Measurements from ENCODE around the gene F2RL1. TPM values are rescaled to one million over a fixed set of nuclear protein-coding genes. Genes with fewer than 3 reads are reported as not detected.
"Not testable (repeated sequence)": the region's sequence is repeated elsewhere in the genome, so short reads cannot be mapped to it uniquely, and the experiment has no call there.

Gene F2RL1
- total RNA-seq, 2 experiments from 2014 or later, result 2.9 to 3.6 TPM

DNA sequence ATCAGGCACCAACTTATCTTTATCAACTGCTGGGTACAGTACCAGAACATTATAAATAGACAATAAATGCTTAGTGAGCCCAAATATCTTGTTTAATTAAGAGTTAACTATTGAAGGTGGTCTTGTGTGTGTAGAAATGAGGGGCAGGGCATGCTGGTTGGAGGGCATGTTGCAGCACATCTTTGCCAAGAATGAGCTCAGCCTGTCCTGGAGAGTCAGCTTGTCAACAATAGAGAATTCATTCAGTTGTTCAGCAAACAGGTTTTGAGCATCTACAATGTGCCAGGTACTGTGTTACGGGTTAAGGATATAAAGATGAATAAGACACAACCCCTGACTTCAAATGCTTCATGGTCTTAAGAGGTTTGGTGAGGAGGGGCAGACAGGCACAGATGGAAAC lies 19.2 kb upstream of the F2RL1 start:
- Mint-ChIP-seq H3K27ac (no peak overlapping the region), H3K4me1 (no peaks in the 10 kb centered on the region), H3K36me3 (no peaks in the 10 kb centered on the region), H3K9me3 (no peaks in the 10 kb centered on the region), H3K4me3 (no peak overlapping the region), H3K27me3 (no peaks in the 10 kb centered on the region)
- DNase-seq, result no peak

DNA sequence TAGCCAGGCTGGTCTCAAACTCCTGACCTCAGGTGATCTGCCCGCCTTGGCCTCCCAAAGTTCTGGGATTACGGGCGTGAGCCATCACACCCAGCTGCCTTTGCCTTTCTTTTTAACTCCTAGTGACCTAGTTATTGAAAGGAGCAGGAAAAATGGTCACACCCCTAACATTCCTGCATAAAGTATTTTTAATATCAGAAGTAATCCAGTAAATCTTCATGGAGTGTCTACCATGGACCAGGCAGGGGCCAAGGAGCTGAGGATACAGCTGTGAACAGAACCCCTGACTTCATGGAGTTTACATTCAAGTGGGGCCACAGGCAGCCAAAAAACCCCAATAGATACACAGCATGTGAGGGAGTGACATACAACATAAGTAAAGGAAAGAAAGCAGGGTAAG lies 18.3 kb upstream of the F2RL1 start:
- Mint-ChIP-seq H3K4me3 (no peak overlapping the region), H3K27ac (no peak overlapping the region), H3K9me3 (no peaks in the 10 kb centered on the region), H3K36me3 (no peaks in the 10 kb centered on the region), H3K27me3 (no peaks in the 10 kb centered on the region), H3K4me1 (no peaks in the 10 kb centered on the region)
- no peak for DNase-seq

DNA sequence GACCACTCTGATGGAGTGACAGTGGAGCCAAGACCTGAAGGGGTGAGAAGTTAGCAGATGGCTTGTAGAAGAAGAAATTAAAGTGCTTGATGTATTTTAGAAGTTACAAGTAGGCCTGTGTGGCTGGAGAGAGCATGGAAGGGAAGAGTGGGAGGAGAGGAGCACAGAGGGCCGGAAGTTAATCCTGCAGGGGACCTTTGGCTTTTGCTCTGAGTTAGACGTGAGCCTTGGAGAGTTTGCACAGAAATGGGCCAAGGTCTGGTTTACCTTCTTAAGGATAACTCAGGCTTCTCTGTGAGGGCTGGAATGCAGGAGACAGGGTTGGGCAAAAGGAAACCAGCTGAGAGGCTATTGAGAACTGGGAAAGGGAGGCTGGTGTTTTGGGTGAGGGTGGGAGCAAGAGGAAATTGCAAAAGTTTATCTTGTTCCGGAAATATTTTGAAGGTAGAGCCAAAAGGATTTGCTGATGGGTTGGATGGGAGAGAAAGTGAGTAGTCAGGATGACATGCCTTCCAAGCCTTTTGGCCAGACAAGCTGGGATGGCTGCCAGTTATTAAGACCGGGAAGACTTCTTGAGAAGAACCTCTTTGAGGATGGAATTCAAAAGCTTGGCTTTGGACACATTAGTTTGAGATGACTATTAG lies 17.5 kb upstream of the F2RL1 start:
- H3K9me3 Mint-ChIP-seq, result no peaks in the 10 kb centered on the region
- no peak overlapping the region for H3K27ac Mint-ChIP-seq
- DNase-seq, result no peak

DNA sequence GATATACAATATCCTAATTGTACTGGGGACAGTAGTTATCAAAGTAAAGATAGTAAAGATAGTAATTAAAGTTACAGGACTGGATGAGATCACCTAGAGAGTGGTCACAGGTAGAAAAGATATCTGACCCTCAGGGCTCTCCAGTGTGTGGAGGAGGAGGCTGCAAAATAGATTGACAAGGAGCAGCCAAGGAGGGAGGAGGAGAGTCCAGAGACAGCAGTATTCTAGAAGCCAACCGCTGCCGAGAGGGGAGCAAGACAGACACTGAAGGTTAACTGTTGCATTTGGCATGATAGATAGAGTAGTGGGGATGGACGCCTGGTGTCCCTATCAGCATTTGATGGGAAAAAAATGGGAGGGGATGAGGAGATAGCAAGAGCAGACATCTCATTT lies 17.0 kb upstream of the F2RL1 start:
- no peaks in the 10 kb centered on the region for H3K36me3 Mint-ChIP-seq
- H3K4me1 Mint-ChIP-seq, result no peaks in the 10 kb centered on the region
- DNase-seq, result no peak
- H3K4me3 Mint-ChIP-seq, result no peak overlapping the region
- no peaks in the 10 kb centered on the region for H3K9me3 Mint-ChIP-seq
- H3K27ac Mint-ChIP-seq, result no peak overlapping the region
- H3K27me3 Mint-ChIP-seq, result no peaks in the 10 kb centered on the region

More for the DNA sequence above, 17.5 kb upstream of the F2RL1 start:
- Mint-ChIP-seq H3K4me1 (no peaks in the 10 kb centered on the region), H3K27me3 (no peaks in the 10 kb centered on the region), H3K36me3 (no peaks in the 10 kb centered on the region), H3K4me3 (no peak overlapping the region)

DNA sequence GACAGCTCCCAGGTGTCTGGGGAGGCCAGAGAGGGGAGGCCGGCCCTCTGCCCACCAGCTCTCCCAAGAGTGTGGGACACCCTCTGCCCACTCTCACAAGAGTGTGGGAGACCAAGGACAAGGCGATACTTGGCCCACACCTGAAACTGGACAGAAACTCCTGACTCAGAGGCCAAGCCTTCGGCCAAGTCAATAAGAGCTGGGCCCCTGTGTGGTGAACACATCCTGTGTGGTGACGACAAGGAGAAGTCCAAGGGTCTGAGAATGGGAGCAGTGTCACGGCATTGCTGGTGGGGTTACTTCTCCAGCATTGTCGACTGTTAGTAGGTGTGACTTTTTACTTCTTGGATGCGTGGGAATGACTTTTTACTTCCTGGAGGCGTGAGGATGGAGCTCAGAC lies 14.6 kb upstream of the F2RL1 start:
- Mint-ChIP-seq H3K27ac (no peak overlapping the region), H3K9me3 (no peaks in the 10 kb centered on the region), H3K4me3 (no peak overlapping the region), H3K36me3 (no peaks in the 10 kb centered on the region), H3K4me1 (no peaks in the 10 kb centered on the region), H3K27me3 (no peaks in the 10 kb centered on the region)
- DNase-seq, result no peak

DNA sequence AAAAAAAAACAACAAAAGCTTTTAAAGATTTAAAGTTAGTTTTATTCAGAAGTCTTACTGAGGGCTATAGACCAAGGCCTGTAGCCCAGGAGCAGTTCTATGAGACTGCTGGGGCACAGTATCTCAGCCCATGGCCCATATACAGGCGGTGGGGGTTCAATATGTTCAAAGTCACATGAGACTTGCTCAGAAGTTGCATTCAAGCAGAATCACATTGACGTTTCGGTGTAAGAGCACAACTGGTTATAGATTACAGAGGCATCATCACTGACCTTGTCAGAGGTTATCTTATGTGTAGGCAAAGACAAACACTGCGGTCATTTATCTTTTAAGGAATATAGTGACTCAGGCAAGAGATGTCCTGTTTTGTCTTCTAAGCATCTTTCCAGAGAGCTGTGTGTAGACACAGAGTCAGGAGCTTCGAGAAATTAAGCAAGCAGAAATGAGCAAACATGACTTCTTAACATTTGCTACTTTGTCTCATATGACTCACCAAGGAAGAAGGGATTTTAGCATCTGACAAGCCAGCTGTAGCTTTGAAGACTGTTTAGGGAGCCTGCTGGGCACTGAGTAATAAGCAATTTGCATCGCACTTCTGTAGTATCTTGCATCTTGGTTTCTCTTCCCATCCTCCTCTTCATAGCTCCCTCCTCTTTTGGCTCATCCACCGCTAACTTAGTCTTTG lies 12.9 kb upstream of the F2RL1 start:
- DNase-seq, result no peak
- no peaks in the 10 kb centered on the region for H3K36me3 Mint-ChIP-seq
- no peak overlapping the region for H3K4me3 Mint-ChIP-seq
- no peak overlapping the region for H3K27ac Mint-ChIP-seq
- H3K9me3 Mint-ChIP-seq, result no peaks in the 10 kb centered on the region
- no peaks in the 10 kb centered on the region for H3K27me3 Mint-ChIP-seq
- H3K4me1 Mint-ChIP-seq, result no peaks in the 10 kb centered on the region

DNA sequence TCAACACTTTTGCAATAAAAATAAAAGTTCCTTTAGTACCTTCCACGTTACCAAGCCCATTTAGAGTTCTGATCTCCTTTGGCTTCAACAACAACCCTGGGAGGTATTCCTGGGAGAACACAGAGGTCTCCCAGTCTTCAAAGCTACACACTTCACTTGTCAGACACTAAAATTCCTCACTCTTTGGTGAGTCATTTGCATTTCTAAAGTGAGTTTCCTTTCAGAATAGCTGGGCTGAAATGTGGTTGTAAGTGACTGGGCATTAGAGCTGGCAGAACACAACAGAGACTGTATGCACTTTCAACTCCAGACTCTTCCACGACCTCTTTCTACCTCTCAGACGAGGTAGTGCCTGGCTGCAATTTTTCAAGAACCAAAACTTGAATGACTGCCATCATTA lies 11.5 kb upstream of the F2RL1 start:
- H3K27ac Mint-ChIP-seq, result no peak overlapping the region
- no peaks in the 10 kb centered on the region for H3K4me1 Mint-ChIP-seq
- H3K4me3 Mint-ChIP-seq, result no peak overlapping the region

DNA sequence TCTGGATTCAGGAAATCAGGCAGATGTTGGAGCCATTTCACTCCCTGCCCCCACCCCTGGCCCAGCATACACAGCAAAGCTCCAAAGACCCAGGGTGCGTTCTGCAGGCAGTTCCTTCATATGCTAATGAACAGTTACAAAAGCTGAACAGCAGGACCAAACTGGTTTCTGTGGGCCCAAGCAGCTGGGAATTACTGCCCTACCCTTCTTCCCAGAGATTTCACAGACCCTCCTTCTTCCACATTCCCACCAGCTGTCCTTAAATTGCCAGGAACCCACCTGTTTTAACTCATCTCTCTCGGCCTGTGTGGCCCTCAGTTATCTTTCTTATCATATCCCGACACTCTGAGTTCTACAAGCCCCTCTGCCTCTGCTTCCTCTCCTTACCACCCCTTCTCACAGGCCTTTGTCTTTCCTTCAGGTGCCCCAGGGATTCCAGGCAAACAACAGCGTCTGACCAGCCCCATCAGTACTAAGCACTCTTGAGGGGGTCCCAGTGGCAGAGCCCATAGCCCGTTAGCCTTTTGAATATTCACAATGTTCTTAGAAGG lies 10.6 kb upstream of the F2RL1 start:
- no peak overlapping the region for H3K27ac Mint-ChIP-seq
- no peak overlapping the region for H3K4me3 Mint-ChIP-seq
- DNase-seq, result no peak
- no peaks in the 10 kb centered on the region for H3K27me3 Mint-ChIP-seq
- H3K4me1 Mint-ChIP-seq, result no peaks in the 10 kb centered on the region
- H3K36me3 Mint-ChIP-seq, result no peaks in the 10 kb centered on the region
- H3K9me3 Mint-ChIP-seq, result peaks cover 3% of the 10 kb centered on the region

More for the DNA sequence above, 11.5 kb upstream of the F2RL1 start:
- Mint-ChIP-seq H3K36me3 (no peaks in the 10 kb centered on the region), H3K9me3 (peaks cover 3% of the 10 kb centered on the region), H3K27me3 (no peaks in the 10 kb centered on the region)
- DNase-seq, result no peak

DNA sequence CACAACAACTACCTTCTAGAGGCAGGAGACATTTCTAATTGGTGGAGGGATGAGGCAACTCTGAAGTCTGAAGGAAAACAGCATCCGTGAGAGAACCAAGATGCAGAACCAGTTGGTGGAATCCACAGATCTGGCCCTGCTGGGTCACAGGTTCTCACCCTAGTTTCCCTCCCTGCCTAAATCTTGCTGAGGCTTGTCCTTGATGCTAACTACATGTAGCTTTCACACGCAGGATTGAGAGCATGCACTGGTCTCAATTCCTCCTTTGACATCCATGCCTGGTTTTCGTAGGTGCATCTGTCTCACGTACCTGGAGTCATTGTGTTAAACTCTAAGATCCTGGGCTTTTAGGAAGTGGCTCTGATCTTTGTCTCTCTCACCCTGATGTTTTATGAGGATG lies 9.7 kb upstream of the F2RL1 start:
- Mint-ChIP-seq H3K27me3 (no peaks in the 10 kb centered on the region), H3K4me3 (no peak overlapping the region), H3K27ac (no peak overlapping the region)

DNA sequence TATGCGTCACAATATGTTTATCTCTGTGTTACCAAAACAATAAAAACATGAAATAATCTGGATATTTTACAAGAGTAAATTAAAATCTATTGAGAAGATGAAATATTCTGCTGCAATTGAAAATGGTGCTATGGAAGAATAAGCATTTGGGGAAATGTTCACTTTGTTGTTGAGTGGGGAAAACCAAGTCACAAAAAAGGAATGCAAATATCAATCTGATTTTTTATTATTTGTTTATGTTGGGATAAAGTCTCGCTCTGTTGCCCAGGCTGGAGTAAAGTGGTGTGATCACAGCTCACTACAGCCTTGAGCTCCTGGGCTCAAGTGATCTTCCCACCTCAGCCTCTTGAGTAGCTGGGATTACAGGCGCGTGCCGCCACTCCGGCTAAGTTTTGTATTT lies 8.6 kb upstream of the F2RL1 start:
- DNase-seq, result no peak
- Mint-ChIP-seq H3K27me3 (no peaks in the 10 kb centered on the region), H3K4me3 (no peak overlapping the region), H3K9me3 (peaks cover 3% of the 10 kb centered on the region), H3K4me1 (no peaks in the 10 kb centered on the region), H3K36me3 (no peaks in the 10 kb centered on the region), H3K27ac (no peak overlapping the region)

More for the DNA sequence above, 9.7 kb upstream of the F2RL1 start:
- Mint-ChIP-seq H3K9me3 (peaks cover 3% of the 10 kb centered on the region), H3K4me1 (no peaks in the 10 kb centered on the region), H3K36me3 (no peaks in the 10 kb centered on the region)
- DNase-seq, result no peak

DNA sequence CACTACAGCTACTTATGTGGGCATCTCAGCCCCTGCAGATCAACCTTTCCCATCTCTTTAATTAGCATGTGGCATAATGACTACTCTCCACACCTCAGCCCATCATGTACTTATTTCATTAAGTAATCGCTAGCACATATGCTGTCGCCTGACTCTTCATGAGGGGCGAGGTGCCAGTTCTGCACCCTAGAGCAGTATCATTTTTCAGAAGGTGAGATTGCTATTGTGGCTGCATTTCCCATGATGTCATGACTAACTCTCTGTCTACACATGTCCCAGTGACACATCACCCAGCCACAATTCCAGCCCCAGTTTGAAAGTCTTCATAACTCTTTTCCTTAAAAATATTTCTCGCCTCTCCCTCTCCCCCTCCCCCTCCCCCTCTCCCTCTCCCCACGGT lies 7.6 kb upstream of the F2RL1 start:
- Mint-ChIP-seq H3K4me1 (no peaks in the 10 kb centered on the region), H3K4me3 (no peak overlapping the region), H3K27ac (no peak overlapping the region), H3K36me3 (no peaks in the 10 kb centered on the region), H3K9me3 (peaks cover 3% of the 10 kb centered on the region), H3K27me3 (no peaks in the 10 kb centered on the region)
- no peak for DNase-seq

DNA sequence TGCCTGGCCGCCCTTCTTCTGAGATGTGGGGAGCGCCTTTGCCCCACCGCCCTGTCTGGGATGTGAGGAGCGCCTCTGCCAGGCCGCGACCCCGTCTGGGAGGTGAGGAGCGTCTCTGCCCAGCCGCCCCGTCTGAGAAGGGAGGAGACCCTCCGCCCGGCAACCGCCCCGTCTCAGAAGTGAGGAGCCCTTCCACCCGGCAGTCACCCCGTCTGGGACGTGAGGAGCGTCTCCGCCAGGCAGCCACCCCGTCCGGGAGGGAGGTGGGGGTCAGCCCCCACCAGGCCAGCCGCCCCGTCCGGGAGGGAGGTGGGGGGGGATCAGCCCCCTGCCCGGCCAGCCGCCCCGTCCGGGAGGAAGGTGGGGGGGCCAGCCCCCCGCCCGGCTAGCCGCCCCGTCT lies 6.6 kb upstream of the F2RL1 start:
- not testable (repeated sequence) for H3K27me3 Mint-ChIP-seq, DNase-seq, H3K4me1 Mint-ChIP-seq, H3K27ac Mint-ChIP-seq, H3K4me3 Mint-ChIP-seq, H3K36me3 Mint-ChIP-seq, H3K9me3 Mint-ChIP-seq

DNA sequence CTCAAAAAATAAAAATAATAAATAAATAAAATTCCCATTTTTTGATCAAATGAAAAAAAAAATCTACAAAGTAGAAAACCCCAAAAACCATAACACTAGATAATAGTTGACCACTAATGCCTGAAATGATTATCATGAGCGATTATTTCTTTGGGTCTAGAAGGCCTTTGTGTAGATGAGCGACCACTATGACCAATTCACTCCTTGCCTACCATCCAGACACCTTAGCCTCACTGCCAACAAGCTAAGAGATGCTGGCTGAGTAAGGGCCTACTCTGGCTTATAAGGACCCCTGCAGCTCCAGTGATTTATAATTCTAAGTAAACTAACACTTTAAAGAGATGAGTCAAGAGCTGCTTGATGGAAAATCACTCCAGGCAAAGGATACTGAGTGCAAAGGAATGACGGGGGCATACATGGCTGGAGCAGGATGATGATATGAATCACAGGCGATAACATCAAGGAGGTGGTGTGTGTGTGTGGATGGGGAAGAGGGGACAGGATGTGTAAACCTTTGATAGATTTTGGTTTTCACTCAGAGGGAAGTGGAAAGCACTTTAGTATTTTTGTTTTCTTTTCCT lies 4.8 kb upstream of the F2RL1 start:
- Mint-ChIP-seq H3K27me3 (peaks cover 24% of the 10 kb centered on the region), H3K36me3 (no peaks in the 10 kb centered on the region), H3K4me3 (no peak overlapping the region), H3K9me3 (peaks cover 3% of the 10 kb centered on the region), H3K27ac (peak overlapping the region; percentile 9), H3K4me1 (peaks cover 5% of the 10 kb centered on the region)
- DNase-seq, result no peak

DNA sequence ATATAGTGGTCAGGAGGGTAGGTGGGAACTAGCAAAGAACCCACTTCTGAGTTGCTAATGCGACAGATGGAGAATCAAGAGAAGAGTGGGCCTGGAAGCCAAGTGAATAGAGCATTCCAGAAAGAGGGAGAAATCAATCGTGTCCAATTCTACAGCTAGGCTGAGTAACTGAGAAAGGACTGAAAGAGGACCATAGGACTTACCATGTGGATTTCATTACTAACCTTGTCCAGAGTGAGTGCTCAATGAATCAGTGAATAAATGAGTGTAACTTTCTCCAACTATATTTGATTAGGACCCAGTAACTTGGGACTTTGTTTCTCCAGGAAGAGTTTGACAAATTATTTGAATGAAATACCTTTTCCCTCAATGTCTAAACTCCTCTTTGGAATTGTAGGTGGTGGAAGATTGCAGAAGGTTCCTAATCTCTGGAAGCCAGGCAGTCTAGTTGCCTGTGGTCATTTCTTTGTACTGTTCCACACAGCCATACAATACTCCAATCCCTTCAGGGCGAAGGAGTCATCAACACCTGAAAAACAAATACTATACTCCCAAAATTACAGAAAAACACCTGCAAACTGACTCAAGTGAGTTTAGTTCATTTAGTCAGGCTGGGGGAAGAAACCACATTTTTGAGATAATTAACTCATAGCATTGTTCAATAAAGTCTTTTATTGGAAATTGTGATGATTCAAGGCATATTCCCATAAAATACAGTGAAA lies 2.6 kb upstream of the F2RL1 start:
- no peak overlapping the region for H3K4me3 Mint-ChIP-seq

DNA sequence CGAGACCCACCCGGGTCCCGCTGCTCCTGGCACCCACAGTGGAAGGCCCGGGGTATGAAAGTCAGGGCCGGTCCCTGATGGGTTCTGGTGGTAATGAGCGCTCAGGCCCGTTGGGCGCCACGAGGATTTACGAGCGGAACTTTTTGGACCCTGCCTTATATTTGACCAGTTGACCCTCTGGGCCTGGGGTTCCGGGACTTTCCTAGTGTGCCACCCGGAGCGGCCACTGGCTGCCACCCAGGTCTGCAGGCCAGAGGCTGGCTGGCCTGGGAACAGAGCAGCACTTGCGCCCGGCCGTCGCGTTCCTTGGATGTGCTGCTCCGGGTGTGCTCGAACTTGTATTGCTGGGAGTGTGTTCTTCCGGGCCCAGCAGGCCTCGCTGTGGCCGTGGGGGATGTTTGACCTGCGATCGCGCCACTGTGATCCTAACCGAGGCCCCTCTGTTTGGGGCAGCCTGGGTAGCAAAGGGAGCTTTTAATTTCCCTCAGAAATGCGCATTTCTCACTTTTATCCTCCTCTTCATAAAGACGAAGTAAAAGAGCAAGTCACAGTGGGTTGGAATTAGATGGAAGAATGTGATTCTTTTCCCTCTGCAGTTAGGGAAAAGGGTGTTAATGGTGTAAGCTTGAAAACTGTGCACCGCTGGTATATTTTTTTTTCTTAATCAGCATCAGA lies 1.2 kb downstream of the F2RL1 start:
- Mint-ChIP-seq H3K9me3 (no peaks in the 10 kb centered on the region), H3K4me3 (peak overlapping the region; percentile 79), H3K27me3 (peaks cover 27% of the 10 kb centered on the region), H3K4me1 (peaks cover 10% of the 10 kb centered on the region), H3K36me3 (peaks cover 5% of the 10 kb centered on the region), H3K27ac (no peak overlapping the region)
- DNase-seq, result no peak

More for the DNA sequence above, 2.6 kb upstream of the F2RL1 start:
- H3K27me3 Mint-ChIP-seq, result peaks cover 27% of the 10 kb centered on the region
- no peaks in the 10 kb centered on the region for H3K36me3 Mint-ChIP-seq
- no peak overlapping the region for H3K27ac Mint-ChIP-seq
- H3K4me1 Mint-ChIP-seq, result peaks cover 10% of the 10 kb centered on the region
- DNase-seq, result no peak
- peaks cover under 1% of the 10 kb centered on the region for H3K9me3 Mint-ChIP-seq

Data from activated naive CD8-positive, alpha-beta T cell treated with anti-CD3 and anti-CD28 coated beads for 36 hours (primary cell).